HG02973 (cell line): ENCODE results near the gene COPS7B.

Source experiments
- ATAC-seq: cut with Tn5 transposase; IDR thresholded peaks from one replicate; pipeline ENCODE4 v1.9.1; 2021; ENCODE audit warnings: moderate library complexity; ENCODE audit not compliant: unreplicated experiment

COPS7B gene

DNA sequence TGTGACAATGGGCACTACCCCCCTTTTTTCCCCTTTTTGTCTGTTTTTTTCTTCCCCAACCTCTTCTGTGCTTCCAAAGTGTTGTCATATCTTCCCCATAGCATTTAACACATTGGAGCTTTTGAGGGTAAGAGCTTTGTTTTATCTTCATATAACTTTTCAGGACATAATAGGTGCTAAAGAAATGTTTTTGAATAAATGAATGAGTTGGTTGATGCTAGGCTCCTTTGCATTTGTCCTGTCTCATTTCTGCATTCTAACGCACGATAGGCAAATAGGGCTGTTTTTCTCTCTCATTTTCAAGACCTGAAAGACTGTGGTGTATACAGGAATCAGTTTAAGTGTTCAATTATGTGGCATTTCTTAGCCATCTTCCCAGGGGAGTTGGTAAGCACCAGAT, 832 bp upstream of the COPS7B start:
- no peak for ATAC-seq

DNA sequence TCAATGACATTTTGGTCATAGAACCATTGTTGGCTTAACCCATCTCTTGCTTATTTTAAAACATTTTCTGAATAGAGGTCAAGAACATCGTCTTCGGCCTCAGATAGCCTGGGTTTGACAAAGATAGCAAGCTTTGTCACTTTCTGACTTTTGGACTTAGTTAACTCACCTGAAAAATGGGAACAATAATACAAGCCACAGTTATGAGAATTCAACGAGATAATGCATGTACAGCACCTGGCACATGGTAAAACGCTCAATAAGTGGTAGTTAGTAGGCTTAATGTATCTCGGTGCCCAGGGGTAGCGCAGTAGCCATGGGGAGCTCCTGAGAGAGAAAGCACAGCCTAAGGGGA, 446 bp upstream of the COPS7B start:
- ATAC-seq = no peak

DNA sequence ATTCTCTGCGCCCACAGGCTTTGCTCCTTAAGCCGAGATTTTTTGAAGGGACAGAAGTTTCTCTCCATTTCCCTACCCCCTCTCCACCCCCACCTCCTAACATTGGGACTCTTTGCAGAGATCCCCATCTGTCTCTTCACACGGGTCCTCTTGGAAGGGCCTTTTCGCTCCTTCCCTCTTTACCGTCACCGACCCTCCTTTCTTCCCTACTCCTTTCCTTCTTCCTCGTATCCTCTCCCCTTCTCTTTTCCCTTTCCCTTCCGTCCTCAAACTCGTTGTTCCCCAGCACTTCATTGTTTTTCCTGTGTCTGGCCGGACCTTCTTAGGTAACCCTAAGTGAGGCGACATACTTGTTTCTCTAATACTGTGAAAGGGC, 660 bp downstream of the COPS7B start:
- no peak for ATAC-seq

DNA sequence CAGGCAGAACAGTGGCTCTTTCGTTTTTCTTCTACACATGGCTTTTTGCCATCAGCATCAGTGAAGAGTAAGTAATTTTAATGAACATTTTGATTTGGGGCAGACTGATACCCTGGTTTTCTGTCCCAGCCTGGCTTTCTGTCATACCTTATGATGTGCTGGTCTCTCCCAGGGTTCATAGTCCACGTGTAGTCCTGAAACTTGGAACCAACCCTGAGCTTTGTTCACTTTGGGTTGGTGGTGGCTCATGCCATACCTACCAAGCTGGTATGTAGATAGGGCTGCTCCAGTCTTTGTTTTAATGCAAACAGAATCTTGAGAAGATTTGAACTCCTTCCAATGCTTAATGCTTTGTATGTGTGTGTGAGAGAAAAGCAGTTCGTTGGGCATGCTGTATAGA, 4.9 kb downstream of the COPS7B start:
- ATAC-seq = no peak

DNA sequence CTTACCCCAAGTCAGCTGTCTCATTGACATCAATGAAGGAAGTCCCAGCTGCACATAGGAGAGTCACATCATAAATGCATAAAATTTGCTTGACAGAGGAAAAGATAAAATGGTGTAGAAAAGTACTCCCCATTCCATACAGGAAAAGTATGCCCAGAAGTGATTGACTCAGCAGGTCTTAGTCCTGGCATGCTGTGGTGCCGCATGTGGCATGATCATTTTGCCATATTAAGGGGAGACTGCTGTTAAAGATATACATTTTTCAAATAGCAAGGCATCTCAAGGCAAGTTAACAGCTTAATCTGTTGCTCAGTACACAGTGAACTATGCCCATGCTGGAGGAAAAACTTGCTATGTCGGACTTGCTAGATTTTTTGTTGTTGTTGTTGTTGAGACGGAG, 8.1 kb downstream of the COPS7B start:
- no peak for ATAC-seq

DNA sequence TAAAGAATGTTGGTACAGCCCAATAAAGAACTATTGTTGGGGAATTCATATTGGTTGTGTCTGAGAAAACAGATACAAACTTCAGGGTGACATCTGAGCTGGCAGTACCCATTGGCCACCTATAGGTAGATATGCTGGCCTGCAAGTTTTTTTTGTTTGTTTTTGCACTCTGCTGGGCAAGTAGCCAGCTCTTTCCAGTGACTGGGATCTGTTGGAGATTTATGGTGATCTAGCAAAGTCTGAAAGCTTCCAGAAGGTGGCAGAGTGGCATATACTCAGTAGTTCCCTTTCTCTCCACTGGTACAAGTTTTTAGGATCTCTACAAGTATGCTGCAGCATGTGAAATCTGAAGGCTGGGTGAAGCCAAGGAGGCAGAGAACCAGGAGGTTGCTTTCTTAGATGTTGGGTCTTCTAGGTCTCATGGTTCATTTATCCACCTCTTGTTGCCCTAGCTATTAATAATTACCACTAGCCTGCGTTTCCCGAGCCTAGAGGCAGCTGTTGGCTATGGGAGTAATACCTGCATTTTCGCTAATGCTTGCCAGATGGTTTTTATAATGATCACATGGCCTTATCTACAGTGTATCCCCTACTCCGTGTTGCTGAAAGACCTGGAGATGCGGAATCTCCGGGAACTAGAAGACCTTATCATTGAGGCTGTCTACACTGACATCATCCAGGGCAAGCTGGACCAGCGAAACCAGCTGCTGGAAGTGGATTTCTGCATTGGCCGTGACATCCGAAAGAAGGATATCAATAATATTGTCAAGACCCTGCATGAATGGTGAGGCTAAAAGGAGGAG, 9.5 kb downstream of the COPS7B start:
- ATAC-seq = no peak

DNA sequence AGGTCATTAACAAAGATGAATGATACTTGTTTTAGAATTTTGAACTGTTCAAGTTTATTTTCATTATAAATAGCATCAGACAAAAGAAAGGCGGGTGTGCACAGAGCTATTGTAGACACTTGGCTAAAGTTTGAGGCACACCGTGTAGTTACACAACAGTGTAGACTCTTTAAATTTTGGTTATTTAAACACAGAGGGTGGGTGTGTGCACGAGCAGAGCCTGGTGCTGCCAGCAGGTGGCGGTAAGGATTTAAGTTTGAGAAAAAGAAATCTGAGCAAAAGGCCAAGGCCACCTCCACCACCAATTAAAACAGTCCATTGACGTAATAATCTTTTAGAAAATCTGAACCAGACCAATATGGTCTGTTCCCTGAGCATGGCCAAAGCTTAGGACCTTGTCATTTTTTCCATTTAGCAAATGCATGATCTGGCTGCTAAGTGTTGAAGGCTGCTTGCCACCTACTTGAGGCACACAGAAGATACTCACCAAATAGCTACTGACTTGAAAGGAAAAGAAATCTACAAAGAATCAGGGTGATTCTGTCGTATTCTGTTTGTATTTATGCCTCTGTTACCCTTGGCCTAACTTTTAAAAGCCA, 14.3 kb downstream of the COPS7B start:
- ATAC-seq = no peak

DNA sequence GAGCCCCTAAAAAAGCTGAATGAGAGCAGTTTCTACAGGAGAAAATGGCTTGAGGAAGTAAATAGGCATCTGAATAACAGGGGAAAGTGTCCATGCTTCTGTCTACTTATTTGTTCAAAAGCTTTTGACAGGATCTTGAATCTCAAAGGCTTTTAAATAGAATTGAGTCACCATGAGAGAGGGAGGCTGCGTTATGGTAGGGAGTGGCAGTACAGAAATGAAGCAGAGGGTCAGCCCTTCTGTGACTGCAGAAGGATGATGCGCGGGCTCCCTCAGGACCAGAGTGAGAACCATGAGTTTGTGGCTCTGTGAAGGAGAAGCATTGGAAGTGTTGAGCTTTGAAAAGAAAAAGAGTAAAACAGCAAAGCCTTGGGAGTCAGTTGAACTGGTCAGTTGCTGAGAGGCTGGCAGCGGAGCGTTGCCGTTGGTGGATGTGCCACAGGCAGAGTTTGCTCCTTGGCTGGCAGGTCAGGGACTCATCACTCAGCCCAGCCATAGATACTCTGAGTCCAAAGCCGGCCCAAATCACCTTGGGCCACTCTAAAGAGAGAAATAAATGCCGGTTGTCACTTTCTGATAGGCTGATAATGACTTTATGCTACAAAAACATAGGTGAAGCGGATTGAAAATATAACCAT, 17.4 kb downstream of the COPS7B start:
- no peak for ATAC-seq

DNA sequence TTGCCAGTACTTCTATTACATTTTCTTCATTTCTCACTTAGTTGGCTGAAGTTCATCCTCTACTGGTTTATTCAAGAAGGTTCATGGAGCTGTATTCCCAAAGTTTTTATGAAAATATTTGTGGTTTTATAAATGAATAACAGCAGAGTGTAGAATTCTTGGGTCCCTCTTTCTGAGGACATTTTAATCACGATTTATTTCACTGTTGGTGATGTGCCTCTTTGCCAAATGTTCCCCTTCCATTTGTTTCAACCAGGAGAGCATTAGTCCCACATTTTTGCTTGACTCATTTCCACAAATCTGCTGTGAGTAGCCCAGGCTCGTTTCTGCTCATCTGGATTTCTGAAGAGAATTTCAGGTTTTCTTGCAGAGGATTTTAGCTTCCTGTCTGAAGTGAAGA, 20.8 kb downstream of the COPS7B start:
- no peak for ATAC-seq

DNA sequence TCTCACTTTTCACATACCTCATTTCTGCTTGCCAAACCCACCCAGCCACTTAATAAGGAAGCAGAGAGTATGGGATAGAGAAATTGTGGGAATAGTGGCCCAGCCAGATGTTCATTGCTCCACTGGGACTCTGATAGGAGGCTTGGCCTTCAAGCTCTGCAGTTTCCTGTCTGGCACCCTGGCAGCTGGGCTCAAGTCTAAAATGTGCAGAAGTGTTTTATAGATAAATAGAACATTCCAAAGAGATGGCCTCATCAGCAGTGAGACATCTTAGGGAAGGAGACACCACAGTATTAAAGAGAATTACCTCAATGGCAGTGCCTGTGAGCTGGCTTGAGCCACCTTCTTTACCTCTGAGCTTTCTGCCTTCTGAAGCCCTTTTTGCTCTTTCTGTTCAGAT, 24.7 kb downstream of the COPS7B start:
- ATAC-seq = no peak

DNA sequence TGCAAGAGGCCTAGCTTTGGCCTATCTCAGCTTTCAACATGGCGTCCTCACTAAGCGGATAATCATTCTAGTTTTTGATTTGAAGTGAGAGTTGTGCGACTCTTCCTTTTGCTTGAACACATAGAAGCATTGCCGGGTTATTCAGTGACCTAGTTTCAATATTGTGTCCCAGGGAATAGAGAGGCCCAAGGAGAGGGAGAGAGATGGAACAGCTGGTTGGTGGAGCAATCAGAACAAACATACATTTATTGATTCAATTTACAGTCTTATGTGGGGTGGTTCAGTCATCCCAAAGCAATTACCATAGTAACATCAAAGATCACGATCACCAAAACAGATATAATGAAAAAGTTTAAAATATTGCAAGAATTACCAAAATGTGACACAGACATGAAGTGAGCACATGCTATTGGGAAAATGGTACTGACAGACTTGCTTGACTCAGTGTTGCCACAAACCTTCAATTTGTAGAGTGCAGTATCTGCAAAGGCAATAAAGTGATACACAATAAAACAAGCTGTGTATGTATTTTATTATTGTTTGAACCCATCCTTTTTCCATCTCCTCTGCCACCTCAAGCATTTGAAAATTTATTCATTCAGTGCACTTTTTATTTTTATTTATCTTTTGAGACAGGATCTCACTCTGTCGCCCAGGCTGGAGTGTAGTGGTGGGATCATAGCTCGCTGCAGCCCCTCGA, 30.2 kb downstream of the COPS7B start:
- ATAC-seq = no peak

DNA sequence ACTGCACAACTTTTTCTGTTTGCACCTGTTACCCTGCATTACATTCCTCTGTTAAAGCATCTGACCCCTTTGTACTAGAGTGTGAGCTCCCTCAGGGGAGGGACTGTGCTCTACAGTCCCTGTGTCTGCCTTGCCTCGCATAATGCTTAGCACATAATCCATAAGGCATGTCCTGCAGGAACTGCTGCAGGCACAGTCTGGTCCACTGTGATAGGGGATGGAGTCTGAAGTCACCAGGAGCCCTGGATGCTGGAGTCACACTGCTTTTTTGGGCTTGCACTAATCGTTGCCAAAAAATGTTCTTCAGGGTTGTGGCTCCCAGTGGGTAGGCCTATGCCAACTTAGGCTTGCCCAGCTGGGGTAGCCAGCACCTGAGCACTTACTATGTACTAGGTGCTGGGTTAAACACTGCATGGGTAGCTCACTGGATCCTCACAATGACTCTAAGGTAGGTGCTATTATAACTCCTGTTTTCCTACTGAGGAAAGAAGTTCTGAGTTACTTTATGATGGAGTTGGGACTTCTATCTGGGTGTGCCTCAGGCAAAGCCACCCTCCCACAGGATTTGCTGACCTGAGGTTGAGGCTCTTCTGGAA, 33.3 kb downstream of the COPS7B start:
- no peak for ATAC-seq

DNA sequence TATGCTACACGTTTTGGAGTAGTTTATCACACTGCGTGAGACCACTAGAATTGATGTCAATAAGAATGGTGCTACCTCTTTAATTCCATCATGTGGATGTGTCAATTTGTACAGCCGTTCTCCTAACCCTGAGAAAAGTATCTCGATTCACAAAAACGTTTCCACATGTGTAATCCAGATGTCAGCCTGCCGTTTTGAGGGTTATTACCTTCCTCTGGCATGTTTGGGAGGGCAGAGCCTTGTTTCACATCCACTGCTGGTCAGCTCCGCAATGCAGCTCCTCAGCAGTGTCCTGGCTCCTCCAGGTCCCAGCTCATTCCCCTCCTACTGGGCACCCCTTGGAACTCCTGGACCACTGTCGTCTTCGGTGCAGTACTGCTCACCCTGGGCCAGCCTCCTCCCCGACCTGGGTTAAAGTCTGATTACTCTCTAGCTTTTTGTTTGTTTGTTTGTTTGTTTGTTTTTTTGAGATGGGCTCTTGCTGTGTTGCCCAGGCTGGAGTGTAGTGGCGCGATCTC, 34.6 kb downstream of the COPS7B start:
- no peak for ATAC-seq

DNA sequence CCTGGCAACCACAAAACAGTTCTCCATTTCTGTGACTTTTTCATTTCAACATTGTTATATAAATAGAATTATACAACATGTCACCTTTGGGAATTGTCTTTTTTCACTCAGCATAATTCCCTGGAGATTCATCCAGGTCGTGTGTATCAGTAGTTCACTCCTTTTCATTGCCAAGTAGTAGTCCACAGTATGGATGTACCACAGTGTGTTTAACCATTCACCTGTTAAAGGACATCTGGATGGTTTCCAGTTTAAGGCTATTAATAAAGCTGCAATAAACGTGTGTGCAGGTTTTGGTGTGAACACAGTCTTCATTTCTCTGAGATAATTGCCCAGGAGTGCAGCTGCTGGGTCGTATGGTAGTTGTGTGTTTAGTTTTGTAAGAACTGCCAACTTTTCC, 35.7 kb downstream of the COPS7B start:
- no peak for ATAC-seq

DNA sequence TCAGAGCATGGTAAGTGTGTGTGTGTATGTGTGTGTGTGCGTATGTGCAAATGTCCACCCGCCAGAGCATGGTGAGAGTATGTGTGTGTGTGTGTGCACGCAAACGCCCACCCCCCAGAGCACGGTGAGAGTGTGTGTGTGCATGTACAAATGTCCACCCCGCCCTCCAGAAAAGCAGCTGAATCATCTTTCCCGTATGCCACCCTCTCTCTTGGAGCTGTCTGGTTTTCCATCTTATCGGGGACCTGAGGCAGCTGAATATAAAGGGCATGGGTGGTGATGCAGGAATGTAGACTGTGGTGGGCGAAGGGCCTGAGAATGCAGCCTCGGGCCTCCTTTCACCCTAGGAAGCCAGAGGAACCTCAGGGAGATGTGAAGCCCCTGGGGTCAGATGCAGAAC, 66.9 kb downstream of the COPS7B start:
- ATAC-seq = no peak

DNA sequence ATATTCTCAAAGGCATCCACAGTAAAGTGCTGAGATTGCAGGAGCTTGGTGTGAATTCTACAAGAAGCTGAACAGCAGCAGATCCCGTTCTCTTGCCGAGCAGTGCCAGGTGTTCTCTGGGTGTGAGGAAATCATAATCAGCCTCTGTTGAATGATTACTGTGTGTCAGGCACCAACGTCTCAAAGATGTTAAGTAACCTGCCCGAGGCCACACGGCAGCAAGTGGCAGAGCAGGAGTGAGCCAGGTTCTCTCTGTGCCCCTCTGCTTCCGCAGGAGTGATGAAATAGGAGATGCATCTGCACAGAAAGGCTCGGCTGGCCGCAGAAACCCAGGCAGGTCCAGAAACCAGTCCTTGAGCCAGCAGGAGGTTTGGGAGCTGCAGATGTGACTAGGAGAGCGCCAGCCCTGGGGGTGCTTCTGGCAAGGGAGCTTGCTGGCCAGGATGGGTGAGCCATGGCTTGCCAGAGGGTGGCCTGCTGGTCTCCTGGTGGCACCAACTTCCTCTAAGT, 68.4 kb downstream of the COPS7B start:
- no peak for ATAC-seq

DNA sequence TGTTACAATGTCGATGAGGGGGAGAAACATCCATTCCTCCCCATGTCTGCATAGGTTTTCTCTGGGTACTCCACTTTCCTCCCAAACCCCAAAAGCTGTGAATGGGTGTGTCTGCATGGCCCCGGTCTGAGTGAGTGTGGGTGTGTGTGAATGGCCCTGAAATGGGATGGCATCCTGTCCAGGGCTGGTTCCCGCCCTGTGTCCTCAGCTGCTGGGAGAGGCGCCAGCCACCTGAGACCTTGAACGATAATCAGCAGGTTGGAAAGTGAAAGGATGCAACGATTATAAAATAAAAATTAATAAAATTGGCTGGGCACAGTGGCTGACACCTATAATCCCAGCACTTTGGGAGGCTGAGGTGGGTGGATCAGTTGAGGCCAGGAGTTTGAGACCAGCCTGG, 70.7 kb downstream of the COPS7B start:
- no peak for ATAC-seq
